HG03095 (cell line): ENCODE results near the gene GNAZ.
A peak's percentile ranks its signal among the peaks of the same experiment; 100 is the strongest.

ENCODE experiments used
- ATAC-seq: cut with Tn5 transposase; IDR thresholded peaks from one replicate; pipeline ENCODE4 v1.9.1; 2021; ENCODE audit warnings: moderate library complexity; ENCODE audit not compliant: unreplicated experiment

Gene GNAZ

GRCh38 chr22:23063539-23064380, 6.6 kb upstream of the GNAZ start:
- ATAC-seq = no peak

- ATAC-seq = no peak
Observed at GRCh38 chr22:23064381-23065068, 5.8 kb upstream of the GNAZ start.

- ATAC-seq = no peak
Observed at GRCh38 chr22:23065069-23065451, 5.3 kb upstream of the GNAZ start.

GRCh38 chr22:23065495-23066122, 4.7 kb upstream of the GNAZ start:
- ATAC-seq = no peak

- ATAC-seq = no peak
Observed at GRCh38 chr22:23066200-23067022, 3.9 kb upstream of the GNAZ start.

GRCh38 chr22:23067023-23067650, 3.2 kb upstream of the GNAZ start:
- ATAC-seq = no peak

GRCh38 chr22:23067691-23068090, 2.6 kb upstream of the GNAZ start:
- ATAC-seq = no peak

- no peak for ATAC-seq
Observed at GRCh38 chr22:23068096-23068831, 2.1 kb upstream of the GNAZ start.

- no peak for ATAC-seq
Observed at GRCh38 chr22:23068832-23069385, 1.4 kb upstream of the GNAZ start.

- ATAC-seq = peak; percentile 70
Observed at GRCh38 chr22:23069502-23070357, 589 bp upstream of the GNAZ start.

GRCh38 chr22:23071230-23072076, 1.1 kb downstream of the GNAZ start:
- no peak for ATAC-seq

GRCh38 chr22:23072077-23072910, 2.0 kb downstream of the GNAZ start:
- no peak for ATAC-seq

- ATAC-seq = no peak
Observed at GRCh38 chr22:23072911-23073491, 2.7 kb downstream of the GNAZ start.

GRCh38 chr22:23073526-23074229, 3.4 kb downstream of the GNAZ start:
- no peak for ATAC-seq

- no peak for ATAC-seq
Observed at GRCh38 chr22:23074451-23074850, 4.1 kb downstream of the GNAZ start.

GRCh38 chr22:23075050-23075449, 4.7 kb downstream of the GNAZ start:
- ATAC-seq = no peak
